GM18507 (cell line): ENCODE measurements around the gene UBE2K.

Experiments
- DNase-seq: peaks from one replicate; pipeline ENCODE4 v3.0.0; 2011; ENCODE audit warnings: low read depth; ENCODE audit not compliant: insufficient read length; ENCODE audit errors: extremely low spot score
- FAIRE-seq: peaks from 2 replicates; lab custom pipeline; 2011; peaks lifted over from hg19 to GRCh38; lab: Jason Lieb, UNC

The UBE2K gene

GRCh38 chr4:39825741-39826231 lies 127.8 kb downstream of the UBE2K start:
- DNase-seq (no peak), FAIRE-seq (no peak)
